Measurements from ENCODE around the gene RASGRP3. TPM values are rescaled to one million over a fixed set of nuclear protein-coding genes. Genes with fewer than 3 reads are reported as not detected.
A peak's percentile ranks its signal among the peaks of the same experiment; 100 is the strongest.

Gene RASGRP3
- polyA plus RNA-seq, 1 of the 3 experiments (the other 2 are of a cell fraction): 72.5 TPM

- ChIA-PET POLR2A (no interaction called here), CTCF (no interaction called here)
- H2AFZ ChIP-seq (ENCODE audit: low read depth): peak overlapping the region; percentile 87
Measured at GRCh38 chr2:33530690-33531548, 54.5 kb downstream of the RASGRP3 start.

More at GRCh38 chr2:33530690-33531548, 54.5 kb downstream of the RASGRP3 start:
- Histone ChIP-seq H3K4me2 (no peak overlapping the region), H3F3A (replicated peaks; ENCODE audit: insufficient read depth) (peaks cover 36% of the 10 kb centered on the region), H3K9ac (peak overlapping the region; percentile 26; the same call in 1 of the 2 replicates), H3K36me3 (replicated peaks in 1 of 2; ENCODE audit: control insufficient read depth in 1 of 2, insufficient read depth in 2 of 2, low read length in 1 of 2) (peaks cover 4 to 9% of the 10 kb centered on the region in 2 experiments), H3K4me3 (ENCODE audit: low read depth in 2 of 2, low read length in 1 of 2) (no peak overlapping the region), H3K9me2 (no peaks in the 10 kb centered on the region), H3K27ac (ENCODE audit: low read depth in 2 of 2, low read length in 1 of 2) (peak overlapping the region in 1 of 2 experiments; percentile 83; a peak in 3 of 4 replicates), H3K4me1 (ENCODE audit: control insufficient read depth in 1 of 2, insufficient read depth in 2 of 2, low read depth in 1 of 2, low read length in 1 of 2) (peaks cover 2 to 17% of the 10 kb centered on the region in 2 experiments; a peak in 3 of 4 replicates), H4K20me1 (ENCODE audit: insufficient read depth) (no peaks in the 10 kb centered on the region), H3K27me3 (ENCODE audit: insufficient read depth) (no peaks in the 10 kb centered on the region), H3K79me2 (ENCODE audit: insufficient read depth) (no peaks in the 10 kb centered on the region), H3K9me3 (no peaks in the 10 kb centered on the region)
- WGBS (ENCODE audit: low lambda C conversion rate): 59% methylated on average over 10 of the region's 10 CpGs
- no peak for TF ChIP-seq IRF3 (IDR thresholded peaks at IDR 0.05; ENCODE audit: low read depth, low read length)
- no peak for TF ChIP-seq USF2 (IDR thresholded peaks at IDR 0.05; ENCODE audit: borderline replicate concordance, low read depth, low read length)
- no peak for TF ChIP-seq MEF2A (IDR thresholded peaks at IDR 0.05; ENCODE audit: borderline replicate concordance, low read depth)
- no peak for TF ChIP-seq YY1 (IDR thresholded peaks at IDR 0.05; ENCODE audit: low read depth)
- no peak for TF ChIP-seq RAD21 (IDR thresholded peaks at IDR 0.05; ENCODE audit: low read length)
- TF ChIP-seq MXI1 (IDR thresholded peaks at IDR 0.05; ENCODE audit: low read depth, low read length): no peak
- no peak for TF ChIP-seq FOSL2 (IDR thresholded peaks at IDR 0.05; ENCODE audit: borderline replicate concordance, low read depth)
- TF ChIP-seq, protein P1, sequence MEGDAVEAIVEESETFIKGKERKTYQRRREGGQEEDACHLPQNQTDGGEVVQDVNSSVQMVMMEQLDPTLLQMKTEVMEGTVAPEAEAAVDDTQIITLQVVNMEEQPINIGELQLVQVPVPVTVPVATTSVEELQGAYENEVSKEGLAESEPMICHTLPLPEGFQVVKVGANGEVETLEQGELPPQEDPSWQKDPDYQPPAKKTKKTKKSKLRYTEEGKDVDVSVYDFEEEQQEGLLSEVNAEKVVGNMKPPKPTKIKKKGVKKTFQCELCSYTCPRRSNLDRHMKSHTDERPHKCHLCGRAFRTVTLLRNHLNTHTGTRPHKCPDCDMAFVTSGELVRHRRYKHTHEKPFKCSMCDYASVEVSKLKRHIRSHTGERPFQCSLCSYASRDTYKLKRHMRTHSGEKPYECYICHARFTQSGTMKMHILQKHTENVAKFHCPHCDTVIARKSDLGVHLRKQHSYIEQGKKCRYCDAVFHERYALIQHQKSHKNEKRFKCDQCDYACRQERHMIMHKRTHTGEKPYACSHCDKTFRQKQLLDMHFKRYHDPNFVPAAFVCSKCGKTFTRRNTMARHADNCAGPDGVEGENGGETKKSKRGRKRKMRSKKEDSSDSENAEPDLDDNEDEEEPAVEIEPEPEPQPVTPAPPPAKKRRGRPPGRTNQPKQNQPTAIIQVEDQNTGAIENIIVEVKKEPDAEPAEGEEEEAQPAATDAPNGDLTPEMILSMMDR (IDR thresholded peaks at IDR 0.05): no peak
- no peak for TF ChIP-seq FOXJ3 (CRISPR knock-in tag; IDR thresholded peaks at IDR 0.05)
- no peak for TF ChIP-seq SMC3 (IDR thresholded peaks at IDR 0.05; ENCODE audit: low read depth, low read length)
- no peak for TF ChIP-seq PBX3 (IDR thresholded peaks at IDR 0.05)
- TF ChIP-seq NRF1 (IDR thresholded peaks at IDR 0.05; ENCODE audit: low read depth, low read length): no peak
- TF ChIP-seq JUND (IDR thresholded peaks at IDR 0.05): no peak
- no peak for DNase-seq

Measured in SK-N-SH (cell line).